SK-N-SH treated with all-trans-retinoic acid at 6 μM for 48 hours (cell line): ENCODE measurements around the gene USP15.

ENCODE experiments used
- CSDC2 ChIP-seq: fragments of 250-450 bp; sonication (Bioruptor Pico); IDR thresholded peaks from 2 replicates; pipeline ENCODE4 v1.5.0; 2020; ENCODE audit warnings: mild to moderate bottlenecking, moderate library complexity
- ISL1 ChIP-seq: fragments of 250-450 bp; sonication (Bioruptor Pico); IDR thresholded peaks from 2 replicates; pipeline ENCODE4 v2.1.2; 2022; ENCODE audit warnings: mild to moderate bottlenecking, moderate library complexity
- PPARA ChIP-seq: fragments of 250-450 bp; sonication (Bioruptor Pico); IDR thresholded peaks from 2 replicates; pipeline ENCODE4 v1.5.0; 2020; ENCODE audit warnings: mild to moderate bottlenecking, borderline replicate concordance
- RARB ChIP-seq: fragments of 250-450 bp; sonication (Bioruptor Pico); IDR thresholded peaks from 2 replicates; pipeline ENCODE4 v1.8.0; 2021; ENCODE audit warnings: mild to moderate bottlenecking, moderate library complexity
- TCF4 ChIP-seq: fragments of 250-450 bp; sonication (Bioruptor Pico); IDR thresholded peaks from 2 replicates; pipeline ENCODE4 v1.8.0; 2021; ENCODE audit warnings: mild to moderate bottlenecking, moderate library complexity, borderline replicate concordance
- TOX ChIP-seq: fragments of 250-450 bp; sonication (Bioruptor Pico); IDR thresholded peaks from 2 replicates; pipeline ENCODE4 v1.8.0; 2021; ENCODE audit warnings: mild to moderate bottlenecking, moderate library complexity, borderline replicate concordance
- ZFP30 ChIP-seq: fragments of 450-650 bp; formaldehyde crosslinking; IDR thresholded peaks from 2 replicates; pipeline ENCODE4 v1.5.0; 2022; ENCODE audit warnings: mild to moderate bottlenecking, moderate library complexity
- ZNF565 ChIP-seq: fragments of 450-650 bp; formaldehyde crosslinking; conservative IDR thresholded peaks from 2 replicates; pipeline ENCODE4 v1.5.0; 2020; ENCODE audit warnings: low read depth, mild to moderate bottlenecking, moderate library complexity
- ZNF8 ChIP-seq: fragments of 450-650 bp; formaldehyde crosslinking; IDR thresholded peaks from 2 replicates; pipeline ENCODE4 v1.5.0; 2020; ENCODE audit warnings: mild to moderate bottlenecking, moderate library complexity
- TF ChIP-seq, protein P1 (sequence below): fragments of 250-450 bp; sonication (Bioruptor Pico); IDR thresholded peaks from 2 replicates; pipeline ENCODE4 v1.8.0; 2020; ENCODE audit warnings: mild to moderate bottlenecking, moderate library complexity, borderline replicate concordance
- TF ChIP-seq, protein P2 (sequence below): fragments of 250-450 bp; sonication (Bioruptor Pico); IDR thresholded peaks from 2 replicates; pipeline ENCODE4 v1.5.1; 2020; ENCODE audit warnings: low read depth, mild to moderate bottlenecking, moderate library complexity

DNA sequence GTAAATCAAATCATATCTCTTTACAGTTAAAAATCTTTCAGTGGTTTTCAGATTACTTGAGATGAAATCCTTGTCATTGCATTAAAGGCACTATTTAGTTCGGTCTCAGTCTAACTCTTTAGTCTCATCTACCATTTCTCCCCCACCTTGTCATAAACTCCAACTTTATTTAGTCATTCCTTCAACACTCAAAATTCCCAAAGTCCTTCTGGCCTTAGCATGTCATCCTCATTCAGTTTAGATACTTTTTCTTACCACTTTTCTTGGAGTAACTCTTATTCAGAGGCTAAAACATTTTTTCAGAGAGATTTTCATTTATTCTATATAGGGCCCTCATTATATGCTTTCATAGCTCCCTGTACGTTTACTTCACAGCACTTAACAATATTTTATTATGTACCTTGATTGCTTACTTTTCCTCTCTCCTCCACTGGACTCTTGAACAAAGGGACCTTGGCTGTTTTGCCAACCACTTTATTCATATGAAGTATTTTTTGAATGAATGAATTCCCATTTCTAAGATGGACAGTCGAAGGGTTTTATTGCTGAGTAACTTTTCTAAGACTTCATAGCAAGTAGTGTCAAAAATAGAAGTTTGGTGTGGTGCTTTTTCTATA lies 12.8 kb downstream of the USP15 start:
- TF ChIP-seq TCF4 (CRISPR knock-in tag): no peak
- TF ChIP-seq CSDC2: no peak
- no peak for TF ChIP-seq ZFP30 (CRISPR knock-in tag)
- no peak for TF ChIP-seq RARB (CRISPR knock-in tag)
- TF ChIP-seq, protein P1, sequence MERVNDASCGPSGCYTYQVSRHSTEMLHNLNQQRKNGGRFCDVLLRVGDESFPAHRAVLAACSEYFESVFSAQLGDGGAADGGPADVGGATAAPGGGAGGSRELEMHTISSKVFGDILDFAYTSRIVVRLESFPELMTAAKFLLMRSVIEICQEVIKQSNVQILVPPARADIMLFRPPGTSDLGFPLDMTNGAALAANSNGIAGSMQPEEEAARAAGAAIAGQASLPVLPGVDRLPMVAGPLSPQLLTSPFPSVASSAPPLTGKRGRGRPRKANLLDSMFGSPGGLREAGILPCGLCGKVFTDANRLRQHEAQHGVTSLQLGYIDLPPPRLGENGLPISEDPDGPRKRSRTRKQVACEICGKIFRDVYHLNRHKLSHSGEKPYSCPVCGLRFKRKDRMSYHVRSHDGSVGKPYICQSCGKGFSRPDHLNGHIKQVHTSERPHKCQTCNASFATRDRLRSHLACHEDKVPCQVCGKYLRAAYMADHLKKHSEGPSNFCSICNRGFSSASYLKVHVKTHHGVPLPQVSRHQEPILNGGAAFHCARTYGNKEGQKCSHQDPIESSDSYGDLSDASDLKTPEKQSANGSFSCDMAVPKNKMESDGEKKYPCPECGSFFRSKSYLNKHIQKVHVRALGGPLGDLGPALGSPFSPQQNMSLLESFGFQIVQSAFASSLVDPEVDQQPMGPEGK (CRISPR knock-in tag): no peak
- TF ChIP-seq ZNF8 (CRISPR knock-in tag): no peak
- TF ChIP-seq ZNF565 (CRISPR knock-in tag): no peak
- TF ChIP-seq TOX: no peak
- TF ChIP-seq, protein P2, sequence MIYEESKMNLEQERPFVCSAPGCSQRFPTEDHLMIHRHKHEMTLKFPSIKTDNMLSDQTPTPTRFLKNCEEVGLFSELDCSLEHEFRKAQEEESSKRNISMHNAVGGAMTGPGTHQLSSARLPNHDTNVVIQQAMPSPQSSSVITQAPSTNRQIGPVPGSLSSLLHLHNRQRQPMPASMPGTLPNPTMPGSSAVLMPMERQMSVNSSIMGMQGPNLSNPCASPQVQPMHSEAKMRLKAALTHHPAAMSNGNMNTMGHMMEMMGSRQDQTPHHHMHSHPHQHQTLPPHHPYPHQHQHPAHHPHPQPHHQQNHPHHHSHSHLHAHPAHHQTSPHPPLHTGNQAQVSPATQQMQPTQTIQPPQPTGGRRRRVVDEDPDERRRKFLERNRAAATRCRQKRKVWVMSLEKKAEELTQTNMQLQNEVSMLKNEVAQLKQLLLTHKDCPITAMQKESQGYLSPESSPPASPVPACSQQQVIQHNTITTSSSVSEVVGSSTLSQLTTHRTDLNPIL (CRISPR knock-in tag): no peak
- TF ChIP-seq PPARA (CRISPR knock-in tag): no peak
- no peak for TF ChIP-seq ISL1
